ENCODE measurements around the gene STARD8.

Gene STARD8

GRCh38 chrX:68697465-68698125 is 50.1 kb downstream of the STARD8 start:
- no peak overlapping the region for H3K27ac ChIP-seq
- TF ChIP-seq, protein P1, sequence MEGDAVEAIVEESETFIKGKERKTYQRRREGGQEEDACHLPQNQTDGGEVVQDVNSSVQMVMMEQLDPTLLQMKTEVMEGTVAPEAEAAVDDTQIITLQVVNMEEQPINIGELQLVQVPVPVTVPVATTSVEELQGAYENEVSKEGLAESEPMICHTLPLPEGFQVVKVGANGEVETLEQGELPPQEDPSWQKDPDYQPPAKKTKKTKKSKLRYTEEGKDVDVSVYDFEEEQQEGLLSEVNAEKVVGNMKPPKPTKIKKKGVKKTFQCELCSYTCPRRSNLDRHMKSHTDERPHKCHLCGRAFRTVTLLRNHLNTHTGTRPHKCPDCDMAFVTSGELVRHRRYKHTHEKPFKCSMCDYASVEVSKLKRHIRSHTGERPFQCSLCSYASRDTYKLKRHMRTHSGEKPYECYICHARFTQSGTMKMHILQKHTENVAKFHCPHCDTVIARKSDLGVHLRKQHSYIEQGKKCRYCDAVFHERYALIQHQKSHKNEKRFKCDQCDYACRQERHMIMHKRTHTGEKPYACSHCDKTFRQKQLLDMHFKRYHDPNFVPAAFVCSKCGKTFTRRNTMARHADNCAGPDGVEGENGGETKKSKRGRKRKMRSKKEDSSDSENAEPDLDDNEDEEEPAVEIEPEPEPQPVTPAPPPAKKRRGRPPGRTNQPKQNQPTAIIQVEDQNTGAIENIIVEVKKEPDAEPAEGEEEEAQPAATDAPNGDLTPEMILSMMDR (IDR thresholded peaks at IDR 0.05), result no peak
- TF ChIP-seq ZFX (IDR thresholded peaks at IDR 0.05; ENCODE audit: borderline replicate concordance), result no peak

GRCh38 chrX:68698942-68699341 is 51.5 kb downstream of the STARD8 start:
- TF ChIP-seq ZFX (IDR thresholded peaks at IDR 0.05; ENCODE audit: borderline replicate concordance), result no peak
- TF ChIP-seq, protein P1 (IDR thresholded peaks at IDR 0.05), result no peak
- no peak overlapping the region for H3K27ac ChIP-seq

DNA sequence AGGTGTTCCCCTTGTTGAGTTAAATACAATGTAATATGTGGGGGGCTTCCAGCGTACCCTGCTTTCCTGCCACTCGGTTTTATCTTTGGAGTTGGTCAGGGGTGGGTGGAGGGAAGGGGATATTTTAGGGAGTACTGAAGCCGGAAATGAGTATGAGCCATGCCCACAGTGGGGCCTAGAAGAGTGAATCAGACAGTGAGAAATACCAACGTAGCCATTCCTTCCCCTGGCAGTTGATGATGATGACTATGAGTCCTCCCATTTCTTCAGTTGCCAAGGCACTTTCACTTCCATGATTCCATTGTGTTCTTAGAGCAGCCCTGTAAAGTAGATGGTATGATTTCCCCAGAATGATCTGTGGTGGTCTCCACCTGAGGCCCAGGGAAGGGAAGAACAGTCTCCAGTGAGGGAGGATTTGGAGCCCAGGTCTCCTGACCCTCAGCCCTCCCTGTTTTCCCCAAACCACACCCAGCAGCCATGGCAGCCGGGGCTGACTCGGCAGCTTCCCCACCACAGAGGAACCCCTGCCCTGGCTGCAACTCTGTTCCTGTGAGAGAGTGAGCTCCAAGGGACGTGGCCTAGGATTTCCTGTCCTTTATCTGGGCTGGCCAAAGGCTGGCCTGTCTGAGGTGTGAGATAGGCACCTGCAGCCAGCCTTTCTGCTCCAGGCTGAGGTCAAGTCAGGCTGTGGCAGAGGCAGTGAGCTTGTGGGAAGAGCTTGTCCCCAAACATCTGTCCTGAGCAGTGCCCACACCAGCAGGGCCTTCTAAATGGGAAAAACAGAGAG is 52.7 kb downstream of the STARD8 start:
- TF ChIP-seq, protein P1 (IDR thresholded peaks at IDR 0.05), result no peak
- no peak for TF ChIP-seq ZFX (IDR thresholded peaks at IDR 0.05; ENCODE audit: borderline replicate concordance)
- no peak overlapping the region for H3K27ac ChIP-seq

GRCh38 chrX:68703369-68703768 is 55.9 kb downstream of the STARD8 start:
- no peak for TF ChIP-seq ZFX (IDR thresholded peaks at IDR 0.05; ENCODE audit: borderline replicate concordance)
- TF ChIP-seq, protein P1 (IDR thresholded peaks at IDR 0.05), result no peak
- no peak overlapping the region for H3K27ac ChIP-seq

DNA sequence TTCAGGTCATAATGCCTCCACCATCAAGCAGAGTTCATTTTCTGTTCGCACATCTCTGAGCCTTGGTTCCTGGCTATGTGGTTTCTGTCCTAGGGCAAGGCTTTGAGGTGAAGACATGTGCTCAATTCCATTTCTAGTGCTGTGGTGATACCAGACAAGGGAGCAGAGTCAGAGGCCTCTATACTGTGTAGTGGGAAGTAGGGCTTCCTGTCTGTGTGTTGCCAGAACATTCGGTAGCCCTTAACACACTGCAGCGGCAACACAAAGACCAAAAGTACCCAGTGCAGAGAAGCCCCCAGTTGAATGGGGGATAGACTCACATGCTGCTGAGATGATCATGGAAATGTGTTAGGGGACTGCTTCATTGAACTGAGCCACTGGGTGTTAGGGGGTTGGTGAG is 56.4 kb downstream of the STARD8 start:
- H3K27ac ChIP-seq, result no peak overlapping the region
- TF ChIP-seq, protein P1 (IDR thresholded peaks at IDR 0.05), result no peak
- no peak for TF ChIP-seq ZFX (IDR thresholded peaks at IDR 0.05; ENCODE audit: borderline replicate concordance)

DNA sequence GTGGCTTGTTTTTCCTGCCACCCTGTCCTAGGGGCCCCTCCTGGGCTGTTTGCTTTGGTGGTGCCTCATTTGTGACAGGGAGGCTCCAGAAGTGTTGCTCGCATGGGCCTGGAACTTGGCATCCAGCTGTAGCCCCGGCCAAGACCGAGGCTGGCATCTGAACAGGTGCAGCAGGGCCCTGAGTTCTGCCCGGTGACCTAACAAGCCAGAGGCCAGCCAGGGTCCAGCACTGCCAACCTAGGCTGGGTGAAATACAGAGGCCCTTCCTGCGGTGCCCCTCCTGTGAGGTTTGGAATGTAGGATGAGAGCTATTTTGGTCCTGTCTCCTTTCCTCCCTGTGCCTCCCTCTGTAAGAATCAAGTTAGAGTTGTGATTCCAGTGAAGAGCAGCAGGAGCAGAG is 58.5 kb downstream of the STARD8 start:
- TF ChIP-seq, protein P1 (IDR thresholded peaks at IDR 0.05), result no peak
- no peak for TF ChIP-seq ZFX (IDR thresholded peaks at IDR 0.05; ENCODE audit: borderline replicate concordance)
- H3K27ac ChIP-seq, result no peak overlapping the region
